ENCODE measurements around the gene PAF1. TPM values are rescaled to one million over a fixed set of nuclear protein-coding genes. Genes with fewer than 3 reads are reported as not detected.
A peak's percentile ranks its signal among the peaks of the same experiment; 100 is the strongest.

Gene PAF1
- total and polyA plus RNA-seq, 9 donors, result 21.0 to 48.0 (median 40.2) TPM

DNA sequence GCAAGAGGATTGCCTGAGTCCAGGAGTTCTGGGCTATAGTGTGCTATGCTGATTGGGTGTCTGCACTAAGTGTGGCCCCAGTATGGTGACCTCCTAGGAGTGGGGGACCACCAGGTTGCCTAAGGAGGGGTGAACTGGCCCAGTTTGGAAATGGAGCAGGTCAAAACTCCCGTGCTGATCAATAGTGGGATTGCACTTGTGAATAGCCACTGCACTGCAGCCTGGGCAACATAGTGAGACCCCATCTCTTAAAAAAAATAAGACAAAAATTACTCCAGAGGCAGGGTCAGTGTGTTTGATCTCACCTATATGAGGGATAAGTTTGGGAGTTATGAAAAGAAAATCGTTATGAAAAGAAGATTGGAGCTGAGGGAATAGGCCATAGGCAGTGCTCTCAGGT, 21.7 kb downstream of the PAF1 start:
- Histone ChIP-seq H3K27me3 (ENCODE audit: control insufficient read depth, insufficient read depth, low read length) (no peaks in the 10 kb centered on the region), H3K9me3 (replicated peaks; ENCODE audit: control insufficient read depth, low read depth, low read length) (no peaks in the 10 kb centered on the region), H3K27ac (ENCODE audit: low read length) (no peak overlapping the region), H3K4me3 (ENCODE audit: low read length) (no peak overlapping the region), H3K36me3 (ENCODE audit: control insufficient read depth, insufficient read depth, low read length) (peaks cover 71% of the 10 kb centered on the region), H3K4me1 (ENCODE audit: control insufficient read depth, insufficient read depth, low read length) (peaks cover 20% of the 10 kb centered on the region)
- DNase-seq, result no peak
- 50% methylated on average over 1 of the region's 2 CpGs for WGBS (ENCODE audit: insufficient coverage)

DNA sequence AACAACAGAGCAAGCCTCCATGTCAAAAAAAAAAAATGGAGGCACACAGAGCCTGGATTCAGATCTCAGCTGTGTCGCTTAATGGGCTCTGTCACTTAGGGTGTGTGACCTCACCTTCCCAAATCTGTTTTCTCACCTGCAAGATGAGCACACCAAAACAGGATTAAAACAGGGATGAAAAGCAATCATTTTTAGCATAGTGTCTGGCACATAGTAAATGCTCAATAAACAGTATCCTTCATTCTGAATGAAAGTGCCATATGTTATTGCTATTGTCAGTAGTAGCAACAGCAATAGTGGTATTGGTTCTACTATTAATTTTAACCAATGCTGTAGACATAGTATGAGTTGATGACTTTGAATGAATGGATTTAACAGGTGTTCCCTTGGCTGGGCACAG, 25.4 kb downstream of the PAF1 start:
- no peak overlapping the region for H3K27ac ChIP-seq (ENCODE audit: low read length)
- H3K36me3 ChIP-seq (ENCODE audit: control insufficient read depth, insufficient read depth, low read length), result peaks cover 74% of the 10 kb centered on the region
- H3K4me1 ChIP-seq (ENCODE audit: control insufficient read depth, insufficient read depth, low read length), result peaks cover 28% of the 10 kb centered on the region
- H3K4me3 ChIP-seq (ENCODE audit: low read length), result no peak overlapping the region
- no peak for DNase-seq
- no peaks in the 10 kb centered on the region for H3K27me3 ChIP-seq (ENCODE audit: control insufficient read depth, insufficient read depth, low read length)
- 100% methylated on average over 1 of the region's 1 CpG for WGBS (ENCODE audit: insufficient coverage)
- H3K9me3 ChIP-seq (replicated peaks; ENCODE audit: control insufficient read depth, low read depth, low read length), result no peaks in the 10 kb centered on the region

- peak; percentile 88 for DNase-seq
- 49% methylated on average over 3 of the region's 5 CpGs for WGBS (ENCODE audit: insufficient coverage)
- H3K27me3 ChIP-seq (ENCODE audit: control insufficient read depth, insufficient read depth, low read length), result no peaks in the 10 kb centered on the region
Measured at GRCh38 chr19:39363901-39364457, 26.9 kb downstream of the PAF1 start.

GRCh38 chr19:39362682-39363657, 27.9 kb downstream of the PAF1 start:
- Histone ChIP-seq H3K4me3 (ENCODE audit: low read length) (no peak overlapping the region), H3K9me3 (replicated peaks; ENCODE audit: control insufficient read depth, low read depth, low read length) (no peaks in the 10 kb centered on the region), H3K27ac (ENCODE audit: low read length) (peak overlapping the region; percentile 89), H3K27me3 (ENCODE audit: control insufficient read depth, insufficient read depth, low read length) (no peaks in the 10 kb centered on the region), H3K4me1 (ENCODE audit: control insufficient read depth, insufficient read depth, low read length) (peaks cover 28% of the 10 kb centered on the region), H3K36me3 (ENCODE audit: control insufficient read depth, insufficient read depth, low read length) (peaks cover 73% of the 10 kb centered on the region)
- 60% methylated on average over 2 of the region's 6 CpGs for WGBS (ENCODE audit: insufficient coverage)
- DNase-seq, result peak; percentile 64

More at GRCh38 chr19:39363901-39364457, 26.9 kb downstream of the PAF1 start:
- no peaks in the 10 kb centered on the region for H3K9me3 ChIP-seq (replicated peaks; ENCODE audit: control insufficient read depth, low read depth, low read length)
- no peak overlapping the region for H3K4me3 ChIP-seq (ENCODE audit: low read length)
- peak overlapping the region; percentile 89 for H3K27ac ChIP-seq (ENCODE audit: low read length)
- H3K36me3 ChIP-seq (ENCODE audit: control insufficient read depth, insufficient read depth, low read length), result peaks cover 67% of the 10 kb centered on the region
- peaks cover 28% of the 10 kb centered on the region for H3K4me1 ChIP-seq (ENCODE audit: control insufficient read depth, insufficient read depth, low read length)

DNA sequence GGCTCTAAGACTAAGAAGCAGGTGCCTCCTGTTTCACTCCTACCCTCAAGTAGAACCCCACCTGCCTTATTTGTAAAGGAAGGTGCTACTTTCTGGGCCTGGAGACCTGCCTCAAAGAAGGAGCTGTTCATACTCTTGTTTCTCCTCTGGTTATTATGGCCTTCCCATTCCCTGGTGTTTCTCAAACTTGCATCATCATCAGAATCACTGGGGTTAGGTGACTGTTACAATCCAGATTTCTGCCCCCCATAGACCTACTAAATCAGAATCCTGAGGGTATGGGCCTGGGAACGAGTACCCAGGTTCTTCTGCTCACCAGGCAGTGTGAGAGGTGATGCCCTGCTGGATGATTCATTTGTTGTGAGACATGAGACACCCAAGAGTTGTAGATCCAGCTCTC, 30.3 kb downstream of the PAF1 start:
- WGBS (ENCODE audit: insufficient coverage), result no CpG with 5 or more reads among the region's 1 CpG
- H3K4me1 ChIP-seq (ENCODE audit: control insufficient read depth, insufficient read depth, low read length), result peaks cover 28% of the 10 kb centered on the region
- H3K27ac ChIP-seq (ENCODE audit: low read length), result no peak overlapping the region
- no peak overlapping the region for H3K4me3 ChIP-seq (ENCODE audit: low read length)
- H3K9me3 ChIP-seq (replicated peaks; ENCODE audit: control insufficient read depth, low read depth, low read length), result no peaks in the 10 kb centered on the region
- no peak for DNase-seq
- no peaks in the 10 kb centered on the region for H3K27me3 ChIP-seq (ENCODE audit: control insufficient read depth, insufficient read depth, low read length)
- peaks cover 81% of the 10 kb centered on the region for H3K36me3 ChIP-seq (ENCODE audit: control insufficient read depth, insufficient read depth, low read length)

- WGBS (ENCODE audit: insufficient coverage), result no CpG with 5 or more reads among the region's 3 CpGs
Measured at GRCh38 chr19:39359026-39359425, 31.9 kb downstream of the PAF1 start.

GRCh38 chr19:39356647-39357046, 34.3 kb downstream of the PAF1 start:
- 87% methylated on average over 18 of the region's 18 CpGs for WGBS (ENCODE audit: insufficient coverage)
- no peak for DNase-seq
- Histone ChIP-seq H3K9me3 (replicated peaks; ENCODE audit: control insufficient read depth, low read depth, low read length) (no peaks in the 10 kb centered on the region), H3K27me3 (ENCODE audit: control insufficient read depth, insufficient read depth, low read length) (no peaks in the 10 kb centered on the region), H3K36me3 (ENCODE audit: control insufficient read depth, insufficient read depth, low read length) (peaks cover 75% of the 10 kb centered on the region), H3K4me1 (ENCODE audit: control insufficient read depth, insufficient read depth, low read length) (peaks cover 5% of the 10 kb centered on the region), H3K4me3 (ENCODE audit: low read length) (no peak overlapping the region), H3K27ac (ENCODE audit: low read length) (no peak overlapping the region)

More at GRCh38 chr19:39359026-39359425, 31.9 kb downstream of the PAF1 start:
- Histone ChIP-seq H3K27me3 (ENCODE audit: control insufficient read depth, insufficient read depth, low read length) (no peaks in the 10 kb centered on the region), H3K4me3 (ENCODE audit: low read length) (no peak overlapping the region), H3K4me1 (ENCODE audit: control insufficient read depth, insufficient read depth, low read length) (peaks cover 20% of the 10 kb centered on the region), H3K36me3 (ENCODE audit: control insufficient read depth, insufficient read depth, low read length) (peaks cover 85% of the 10 kb centered on the region), H3K27ac (ENCODE audit: low read length) (no peak overlapping the region), H3K9me3 (replicated peaks; ENCODE audit: control insufficient read depth, low read depth, low read length) (no peaks in the 10 kb centered on the region)
- no peak for DNase-seq

- Histone ChIP-seq H3K27ac (ENCODE audit: low read length) (no peak overlapping the region), H3K36me3 (ENCODE audit: control insufficient read depth, insufficient read depth, low read length) (peaks cover 78% of the 10 kb centered on the region), H3K4me3 (ENCODE audit: low read length) (no peak overlapping the region), H3K27me3 (ENCODE audit: control insufficient read depth, insufficient read depth, low read length) (no peaks in the 10 kb centered on the region), H3K9me3 (replicated peaks; ENCODE audit: control insufficient read depth, low read depth, low read length) (no peaks in the 10 kb centered on the region), H3K4me1 (ENCODE audit: control insufficient read depth, insufficient read depth, low read length) (peaks cover 9% of the 10 kb centered on the region)
- no peak for DNase-seq
- WGBS (ENCODE audit: insufficient coverage), result 100% methylated on average over 1 of the region's 3 CpGs
Measured at GRCh38 chr19:39356073-39356472, 34.8 kb downstream of the PAF1 start.

GRCh38 chr19:39355253-39355652, 35.7 kb downstream of the PAF1 start:
- Histone ChIP-seq H3K36me3 (ENCODE audit: control insufficient read depth, insufficient read depth, low read length) (peaks cover 71% of the 10 kb centered on the region), H3K9me3 (replicated peaks; ENCODE audit: control insufficient read depth, low read depth, low read length) (no peaks in the 10 kb centered on the region)
- 71% methylated on average over 2 of the region's 5 CpGs for WGBS (ENCODE audit: insufficient coverage)

More at GRCh38 chr19:39355253-39355652, 35.7 kb downstream of the PAF1 start:
- H3K27me3 ChIP-seq (ENCODE audit: control insufficient read depth, insufficient read depth, low read length), result no peaks in the 10 kb centered on the region
- H3K4me1 ChIP-seq (ENCODE audit: control insufficient read depth, insufficient read depth, low read length), result peaks cover 9% of the 10 kb centered on the region
- no peak overlapping the region for H3K27ac ChIP-seq (ENCODE audit: low read length)
- H3K4me3 ChIP-seq (ENCODE audit: low read length), result no peak overlapping the region
- DNase-seq, result no peak
